Measurements from ENCODE around the gene HPDL. TPM values are rescaled to one million over a fixed set of nuclear protein-coding genes. Genes with fewer than 3 reads are reported as not detected.

The HPDL gene
- total RNA-seq, 1 donor from 2014 or later = 8.0 TPM

DNA sequence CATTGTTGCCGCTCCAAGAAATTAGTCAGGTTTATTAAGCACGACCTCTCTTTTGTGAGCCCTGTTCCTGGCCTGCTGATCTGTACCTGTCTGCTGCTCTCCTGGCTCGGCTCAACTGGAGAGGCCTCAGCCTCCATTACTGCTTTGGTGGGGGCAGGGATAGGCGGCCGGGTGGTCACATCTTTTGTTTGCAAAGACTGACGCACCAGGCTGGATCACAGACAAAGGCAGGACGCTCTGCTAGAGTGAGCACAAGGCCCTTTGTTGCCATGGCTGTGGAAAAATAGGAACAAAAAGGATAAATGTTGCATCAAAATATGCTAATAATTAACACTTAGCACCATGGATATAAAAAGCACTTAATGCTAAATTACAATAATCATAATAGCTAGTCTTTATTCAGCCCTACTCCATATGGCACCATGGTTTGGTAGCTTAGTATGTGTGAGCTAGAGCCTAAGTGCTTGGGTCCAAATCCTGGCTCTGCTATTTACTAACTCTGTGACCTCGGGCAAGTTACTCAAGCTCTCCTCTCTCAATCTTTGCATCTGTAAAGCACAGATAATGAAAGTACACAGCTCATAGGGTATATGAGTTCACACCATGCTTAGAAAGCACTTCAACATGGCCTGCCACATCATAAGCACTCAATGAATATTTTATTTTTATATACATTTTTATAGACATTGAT lies 28.9 kb upstream of the HPDL start:
- TF ChIP-seq, protein P1, sequence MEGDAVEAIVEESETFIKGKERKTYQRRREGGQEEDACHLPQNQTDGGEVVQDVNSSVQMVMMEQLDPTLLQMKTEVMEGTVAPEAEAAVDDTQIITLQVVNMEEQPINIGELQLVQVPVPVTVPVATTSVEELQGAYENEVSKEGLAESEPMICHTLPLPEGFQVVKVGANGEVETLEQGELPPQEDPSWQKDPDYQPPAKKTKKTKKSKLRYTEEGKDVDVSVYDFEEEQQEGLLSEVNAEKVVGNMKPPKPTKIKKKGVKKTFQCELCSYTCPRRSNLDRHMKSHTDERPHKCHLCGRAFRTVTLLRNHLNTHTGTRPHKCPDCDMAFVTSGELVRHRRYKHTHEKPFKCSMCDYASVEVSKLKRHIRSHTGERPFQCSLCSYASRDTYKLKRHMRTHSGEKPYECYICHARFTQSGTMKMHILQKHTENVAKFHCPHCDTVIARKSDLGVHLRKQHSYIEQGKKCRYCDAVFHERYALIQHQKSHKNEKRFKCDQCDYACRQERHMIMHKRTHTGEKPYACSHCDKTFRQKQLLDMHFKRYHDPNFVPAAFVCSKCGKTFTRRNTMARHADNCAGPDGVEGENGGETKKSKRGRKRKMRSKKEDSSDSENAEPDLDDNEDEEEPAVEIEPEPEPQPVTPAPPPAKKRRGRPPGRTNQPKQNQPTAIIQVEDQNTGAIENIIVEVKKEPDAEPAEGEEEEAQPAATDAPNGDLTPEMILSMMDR (conservative IDR thresholded peaks at IDR 0.05) = no peak
- H3K9me3 Mint-ChIP-seq = no peaks in the 10 kb centered on the region
- DNase-seq (ENCODE audit: extremely low spot score, unreplicated experiment) = no peak
- no peaks in the 10 kb centered on the region for H3K36me3 Mint-ChIP-seq
- H3K4me1 Mint-ChIP-seq (ENCODE audit: unreplicated experiment) = peaks cover 3% of the 10 kb centered on the region
- peak overlapping the region; percentile 12 for H3K4me3 Mint-ChIP-seq
- H3K27ac Mint-ChIP-seq = peak overlapping the region; percentile 48
- H3K27me3 Mint-ChIP-seq = no peaks in the 10 kb centered on the region

DNA sequence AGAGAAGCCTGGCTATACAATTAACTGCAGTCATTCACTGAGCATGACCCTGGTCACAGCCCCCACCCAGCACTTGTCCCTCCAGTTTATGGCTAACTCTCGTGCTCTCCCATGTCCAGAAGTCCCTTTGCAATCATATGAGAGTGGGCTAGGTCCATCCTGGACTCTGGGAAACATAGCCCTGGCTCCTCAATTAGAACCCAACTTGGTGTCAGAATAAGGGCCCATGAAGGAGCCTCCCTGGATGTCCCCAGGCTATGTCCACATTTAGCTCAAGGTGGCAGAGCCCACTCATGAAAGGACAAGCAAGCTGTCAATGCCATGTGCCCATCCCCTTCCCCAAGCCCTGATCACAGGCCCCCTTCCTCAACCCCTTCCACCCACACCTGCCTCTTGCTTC lies 27.4 kb upstream of the HPDL start:
- TF ChIP-seq, protein P1 (conservative IDR thresholded peaks at IDR 0.05) = no peak
- Mint-ChIP-seq H3K36me3 (no peaks in the 10 kb centered on the region), H3K27me3 (no peaks in the 10 kb centered on the region), H3K4me3 (no peak overlapping the region), H3K9me3 (no peaks in the 10 kb centered on the region), H3K27ac (no peak overlapping the region), H3K4me1 (ENCODE audit: unreplicated experiment) (peaks cover 8% of the 10 kb centered on the region)
- no peak for DNase-seq (ENCODE audit: extremely low spot score, unreplicated experiment)

DNA sequence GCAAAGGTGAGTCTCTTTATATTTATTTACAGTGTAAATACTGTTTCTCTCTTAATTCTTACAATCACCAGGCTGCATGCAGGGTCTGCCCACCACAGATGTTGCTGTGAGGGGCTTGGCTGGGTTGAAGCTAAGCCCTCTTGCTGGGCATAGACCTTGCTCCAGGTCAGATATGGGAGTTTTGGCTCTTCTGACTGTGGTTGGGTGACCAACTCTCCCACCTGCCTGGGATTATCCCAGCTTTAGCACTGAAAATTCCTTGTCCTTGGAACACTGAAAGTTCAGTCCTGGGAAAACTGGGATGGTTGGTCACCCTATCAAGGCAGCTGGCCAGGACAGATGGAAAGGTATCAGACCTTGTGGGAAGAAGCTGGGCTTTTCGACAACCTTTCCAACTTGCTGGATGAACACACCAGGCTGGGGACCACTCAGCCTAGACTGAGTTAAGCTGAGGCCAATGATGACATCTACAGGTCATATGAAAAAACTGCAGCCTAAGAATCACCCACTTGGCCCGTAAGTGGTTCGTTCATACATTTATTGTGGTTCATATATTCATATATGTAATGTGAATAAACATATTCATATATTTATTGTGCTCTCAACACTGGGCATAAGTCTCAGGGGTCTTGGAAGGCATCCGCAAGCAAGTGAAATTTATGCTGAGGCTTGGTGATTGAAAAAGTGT lies 26.6 kb upstream of the HPDL start:
- H3K9me3 Mint-ChIP-seq = no peaks in the 10 kb centered on the region
- H3K27ac Mint-ChIP-seq = no peak overlapping the region
- DNase-seq (ENCODE audit: extremely low spot score, unreplicated experiment) = no peak
- TF ChIP-seq, protein P1 (conservative IDR thresholded peaks at IDR 0.05) = peak; percentile 89
- peaks cover 16% of the 10 kb centered on the region for H3K4me1 Mint-ChIP-seq (ENCODE audit: unreplicated experiment)
- H3K27me3 Mint-ChIP-seq = no peaks in the 10 kb centered on the region
- H3K4me3 Mint-ChIP-seq = no peak overlapping the region
- no peaks in the 10 kb centered on the region for H3K36me3 Mint-ChIP-seq

DNA sequence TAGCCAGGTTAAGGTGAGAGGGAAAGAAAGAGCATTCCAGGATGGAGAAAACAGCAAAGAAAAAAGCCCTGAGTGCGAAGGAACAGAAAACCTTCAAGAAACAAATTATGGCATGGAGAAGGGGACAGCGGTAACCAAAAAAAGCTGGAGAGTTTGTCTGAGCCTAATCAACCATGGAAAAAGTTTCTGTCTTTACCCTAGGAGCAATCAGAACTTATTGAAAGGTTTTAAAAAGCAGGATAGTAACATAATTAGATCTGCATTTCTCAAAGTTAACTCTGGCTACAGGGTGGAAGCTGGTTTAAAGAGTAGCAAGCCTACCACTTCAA lies 26.1 kb upstream of the HPDL start:
- H3K27me3 Mint-ChIP-seq = no peaks in the 10 kb centered on the region
- no peaks in the 10 kb centered on the region for H3K9me3 Mint-ChIP-seq
- no peak overlapping the region for H3K4me3 Mint-ChIP-seq
- no peak overlapping the region for H3K27ac Mint-ChIP-seq
- H3K36me3 Mint-ChIP-seq = no peaks in the 10 kb centered on the region
- peaks cover 20% of the 10 kb centered on the region for H3K4me1 Mint-ChIP-seq (ENCODE audit: unreplicated experiment)
- no peak for DNase-seq (ENCODE audit: extremely low spot score, unreplicated experiment)
- TF ChIP-seq, protein P1 (conservative IDR thresholded peaks at IDR 0.05) = peak; percentile 29

DNA sequence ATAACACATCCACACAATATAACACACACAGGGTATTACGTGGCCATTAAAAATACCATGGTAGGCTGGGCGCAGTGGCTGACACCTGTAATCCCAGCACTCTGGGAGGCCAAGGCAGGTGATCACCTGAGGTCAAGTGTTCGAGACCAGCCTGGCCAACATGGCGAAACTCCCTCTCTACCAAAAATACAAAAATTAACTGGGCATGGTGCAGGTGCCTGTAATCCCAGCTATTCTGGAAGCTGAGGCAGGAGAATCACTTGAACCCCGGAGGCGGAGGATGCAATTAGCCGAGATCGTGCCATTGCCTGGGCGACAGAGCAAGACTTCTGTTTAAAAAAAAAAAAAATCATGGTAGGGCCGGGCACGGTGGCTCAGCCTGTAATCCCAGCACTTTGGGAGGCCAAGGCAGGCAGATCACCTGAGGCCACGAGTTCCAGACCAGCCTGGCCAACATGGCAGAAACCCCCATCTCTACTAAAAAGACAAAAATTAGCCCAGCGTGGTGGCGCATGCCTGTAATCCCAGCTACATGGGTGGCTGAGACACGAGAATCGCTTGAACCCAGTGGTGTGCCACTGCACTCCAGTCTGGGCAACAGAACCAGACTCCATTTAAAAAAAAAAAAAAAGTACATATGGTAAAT lies 24.1 kb upstream of the HPDL start:
- H3K4me3 Mint-ChIP-seq = peak overlapping the region; percentile 80
- DNase-seq (ENCODE audit: extremely low spot score, unreplicated experiment) = no peak
- no peaks in the 10 kb centered on the region for H3K27me3 Mint-ChIP-seq
- no peaks in the 10 kb centered on the region for H3K9me3 Mint-ChIP-seq
- no peaks in the 10 kb centered on the region for H3K36me3 Mint-ChIP-seq
- peaks cover 20% of the 10 kb centered on the region for H3K4me1 Mint-ChIP-seq (ENCODE audit: unreplicated experiment)
- TF ChIP-seq, protein P1 (conservative IDR thresholded peaks at IDR 0.05) = no peak
- H3K27ac Mint-ChIP-seq = peak overlapping the region; percentile 94
